H1 (cell line): ENCODE results near the gene NRXN3. TPM values are rescaled to one million over a fixed set of nuclear protein-coding genes. Genes with fewer than 3 reads are reported as not detected.

Experiments
- ATF3 ChIP-seq: IDR thresholded peaks from 2 replicates; pipeline ENCODE4 v1.6.1; 2011; ENCODE audit warnings: low read depth, mild to moderate bottlenecking, low read length; ENCODE audit not compliant: insufficient read depth
- CTCF ChIP-seq, 3 experiments: IDR thresholded peaks; 1 replicate in 2 of 3; 2 replicates in 1 of 3; pipeline versions ENCODE4 v1.5.1 to v1.6.1; 2011; ENCODE audit warnings: low read length in 3 of 3, mild to moderate bottlenecking in 3 of 3, inconsistent platforms in 2 of 3, low read depth in 1 of 3, moderate library complexity in 1 of 3; ENCODE audit not compliant: insufficient read depth in 1 of 3; ENCODE audit errors: control extremely low read depth in 1 of 3
- EZH2 ChIP-seq: fragments of 200-600 bp; sonication (generic); IDR thresholded peaks from 2 replicates; pipeline ENCODE4 v1.7.1; 2012; ENCODE audit warnings: low read depth, mild to moderate bottlenecking, moderate library complexity, low read length, inconsistent platforms; ENCODE audit not compliant: severe bottlenecking
- SUZ12 ChIP-seq: fragments of 200-600 bp; sonication (generic); IDR thresholded peaks from 2 replicates; pipeline ENCODE4 v1.6.1; 2012; ENCODE audit warnings: mild to moderate bottlenecking, inconsistent platforms, low read length, moderate library complexity, mixed read lengths
- polyA plus RNA-seq, 7 experiments: library from polyadenylated mRNA; depleted of rRNA in 3 of 7; stranded (reverse) in 5 of 7; unstranded in 2 of 7; fragments of >200 nt in 5 of 7; fragments of 200-250 nt in 2 of 7; gene quantifications; 1 replicate in 5 of 7; 2 replicates in 1 of 7; 4 replicates in 1 of 7; pipeline versions ENCODE4 v1.2.1 to v1.2.3, GENCODE V29; 2011 to 2013; ENCODE audit warnings: missing spikeins in 2 of 7, mixed read lengths in 2 of 7
- total RNA-seq: library from RNA; stranded (reverse); fragmentation: NEBNext Ultra II Directional; extraction: Animal tissue kit (Norgen Biotek cat#: 25700); gene quantifications from 2 replicates; pipeline ENCODE4 v1.2.1, GENCODE V29; 2021

Gene NRXN3
- total and polyA plus RNA-seq, 2 of the 8 experiments (the other 6 are each of a cell fraction or from before 2014, with no cell fraction given), result 2.6 to 4.1 TPM

GRCh38 chr14:78788467-78789360 is 618.5 kb downstream of the NRXN3 start (continued):
- TF ChIP-seq EZH2, result no peak
- no peak for TF ChIP-seq CTCF (IDR thresholded peaks at IDR 0.05; ENCODE audit: control extremely low read depth in 1 of 3, insufficient read depth in 1 of 3, low read depth in 1 of 3, low read length in 3 of 3)
- TF ChIP-seq ATF3, result no peak
- TF ChIP-seq SUZ12, result no peak
